ENCODE measurements around the gene AP4S1. TPM values are rescaled to one million over a fixed set of nuclear protein-coding genes. Genes with fewer than 3 reads are reported as not detected.

The AP4S1 gene, protein sequence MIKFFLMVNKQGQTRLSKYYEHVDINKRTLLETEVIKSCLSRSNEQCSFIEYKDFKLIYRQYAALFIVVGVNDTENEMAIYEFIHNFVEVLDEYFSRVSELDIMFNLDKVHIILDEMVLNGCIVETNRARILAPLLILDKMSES
- total RNA-seq = 1 to 10 TPM; 5.2 to 6.8 TPM

GRCh38 chr14:31025367-31026076, at the start of gene AP4S1:
TSS of gene AP4S1 (plus strand) at chr14:31025649. CDS start at chr14:31066197, 40,548 bp downstream.

GRCh38 chr14:31026077-31026449, 614 bp downstream of the AP4S1 start, which contains the start of gene STRN3:
TSS of gene STRN3 (minus strand) at chr14:31026379. CDS start at chr14:31026185, 194 bp downstream.

Small RNA genes lying within 50 kb of the gene (microRNA-seq; reads per million reads assigned to microRNA genes)
- 2.5 reads per million, percentile 9 among the genes with 10 or more reads in this experiment for gene MIR624 (ENCODE audit: borderline microRNAs expressed, borderline replicate concordance)

Other genes starting within 250 kb of the AP4S1 start
- 1 to 10 TPM in 1 of 2 experiments, under 1 TPM in 1; 0.70 to 1.1 TPM for gene COCH, start 151.1 kb upstream of the AP4S1 start, total RNA-seq
- gene STRN3, start 730 bp downstream of the AP4S1 start, total RNA-seq = 10 to 100 TPM; 15.1 to 19.1 TPM
- gene HECTD1, start 182.1 kb downstream of the AP4S1 start, total RNA-seq = 10 to 100 TPM; 90.5 to 97.0 TPM